Calu3 (cell line): Measurements from ENCODE around the gene PES1. TPM values are rescaled to one million over a fixed set of nuclear protein-coding genes. Genes with fewer than 3 reads are reported as not detected.
A peak's percentile ranks its signal among the peaks of the same experiment; 100 is the strongest.

ENCODE experiments used
- BruUV-seq: library from RNA; stranded (reverse); fragments of 400-500 nt; replicated peaks from 2 replicates; lab custom pipeline; 2021; lab: Mats Ljungman, UMichigan
- CTCF ChIA-PET: fragments of 300-600 bp; sonication (Branson Sonifier 250); formaldehyde crosslinking; loops from one replicate; lab custom pipeline; 2022; ENCODE audit warnings: antibody characterized with exemption; lab: Charles Lee
- DNase-seq: peaks from one replicate; pipeline ENCODE4 v3.0.0; 2022
- H3K27ac Mint-ChIP-seq: one replicate; pipeline ENCODE4 v1.8.0; 2022; ENCODE audit warnings: mixed read lengths; ENCODE audit not compliant: unreplicated experiment
- H3K27me3 Mint-ChIP-seq: one replicate; pipeline ENCODE4 v1.8.0; 2022; ENCODE audit warnings: mixed read lengths; ENCODE audit not compliant: unreplicated experiment
- H3K36me3 Mint-ChIP-seq: one replicate; pipeline ENCODE4 v1.8.0; 2022; ENCODE audit warnings: mild to moderate bottlenecking, moderate library complexity, mixed read lengths; ENCODE audit not compliant: insufficient read depth, unreplicated experiment
- H3K4me1 Mint-ChIP-seq: one replicate; pipeline ENCODE4 v1.8.0; 2022; ENCODE audit warnings: mild to moderate bottlenecking, low read depth, mixed read lengths; ENCODE audit not compliant: unreplicated experiment
- H3K4me3 Mint-ChIP-seq: one replicate; pipeline ENCODE4 v1.8.0; 2022; ENCODE audit warnings: mild to moderate bottlenecking, low read depth, moderate library complexity, mixed read lengths; ENCODE audit not compliant: unreplicated experiment
- H3K9me3 Mint-ChIP-seq: one replicate; pipeline ENCODE4 v1.8.0; 2022; ENCODE audit warnings: low read depth, mixed read lengths; ENCODE audit not compliant: unreplicated experiment
- CTCF ChIP-seq: fragments of 200-600 bp; IDR thresholded peaks from one replicate; pipeline ENCODE4 v1.8.0; 2022; ENCODE audit warnings: antibody characterized with exemption; ENCODE audit not compliant: unreplicated experiment
- intact Hi-C: fragments of 100-400 bp; cut with micrococcal nuclease; formaldehyde crosslinking; loops from one replicate; pipeline ENCODE4 v1.10.0; 2022; ENCODE audit not compliant: unreplicated experiment
- total RNA-seq: library from RNA; stranded (reverse); gene quantifications from 2 replicates; pipeline ENCODE4 v1.2.3, GENCODE V29; 2022

The PES1 gene
- total RNA-seq, 1 experiment from 2014 or later: 98.9 TPM

- BruUV-seq: no TSS peak
- no peak overlapping the region for H3K4me3 Mint-ChIP-seq
Measured at GRCh38 chr22:30580896-30581295, 10.8 kb downstream of the PES1 start.

GRCh38 chr22:30578481-30578880, 13.2 kb downstream of the PES1 start:
- BruUV-seq: no TSS peak
- intact Hi-C loops: no loop called here
- peaks cover 54% of the 10 kb centered on the region for H3K36me3 Mint-ChIP-seq

More at GRCh38 chr22:30580896-30581295, 10.8 kb downstream of the PES1 start:
- Mint-ChIP-seq H3K27me3 (no peaks in the 10 kb centered on the region), H3K9me3 (no peaks in the 10 kb centered on the region), H3K4me1 (no peaks in the 10 kb centered on the region), H3K27ac (no peak overlapping the region), H3K36me3 (peaks cover 49% of the 10 kb centered on the region)
- TF ChIP-seq CTCF: no peak
- CTCF ChIA-PET: no interaction called here
- DNase-seq: no peak
- intact Hi-C loops: no loop called here

GRCh38 chr22:30575859-30576258, 15.9 kb downstream of the PES1 start:
- no peaks in the 10 kb centered on the region for H3K9me3 Mint-ChIP-seq
- CTCF ChIA-PET: no interaction called here
- peak overlapping the region; percentile 58 for H3K4me3 Mint-ChIP-seq
- H3K27me3 Mint-ChIP-seq: no peaks in the 10 kb centered on the region
- no peak for TF ChIP-seq CTCF
- BruUV-seq: no TSS peak
- H3K36me3 Mint-ChIP-seq: peaks cover 54% of the 10 kb centered on the region
- intact Hi-C loops: no loop called here
- peaks cover 20% of the 10 kb centered on the region for H3K4me1 Mint-ChIP-seq
- no peak for DNase-seq
- H3K27ac Mint-ChIP-seq: no peak overlapping the region

More at GRCh38 chr22:30578481-30578880, 13.2 kb downstream of the PES1 start:
- no peak overlapping the region for H3K27ac Mint-ChIP-seq
- H3K27me3 Mint-ChIP-seq: no peaks in the 10 kb centered on the region
- TF ChIP-seq CTCF: no peak
- H3K9me3 Mint-ChIP-seq: no peaks in the 10 kb centered on the region
- H3K4me1 Mint-ChIP-seq: peaks cover 7% of the 10 kb centered on the region
- CTCF ChIA-PET: no interaction called here
- DNase-seq: no peak
- H3K4me3 Mint-ChIP-seq: no peak overlapping the region

- no peak for TF ChIP-seq CTCF
Measured at GRCh38 chr22:30574997-30575671, 16.6 kb downstream of the PES1 start.

More at GRCh38 chr22:30574997-30575671, 16.6 kb downstream of the PES1 start:
- intact Hi-C loops: no loop called here
- Mint-ChIP-seq H3K27me3 (no peaks in the 10 kb centered on the region), H3K36me3 (peaks cover 50% of the 10 kb centered on the region), H3K4me3 (peak overlapping the region; percentile 58), H3K4me1 (peaks cover 20% of the 10 kb centered on the region), H3K9me3 (no peaks in the 10 kb centered on the region), H3K27ac (no peak overlapping the region)
- no TSS peak for BruUV-seq
- CTCF ChIA-PET: no interaction called here
- DNase-seq: no peak
